Testis (tissue), 2 donors: ENCODE measurements around the gene IL23R.

ENCODE experiments used
- CTCF ChIP-seq, 3 experiments: fragments of 450-650 bp in 2 of 3; fragments of 200-600 bp in 1 of 3; sonication (generic) in 1 of 3; IDR thresholded peaks; one replicate each; pipeline ENCODE4 v1.5.1; 2016 to 2019; ENCODE audit warnings: antibody characterized with exemption in 3 of 3, mild to moderate bottlenecking in 2 of 3, moderate library complexity in 1 of 3
- POLR2A ChIP-seq: fragments of 450-650 bp; IDR thresholded peaks from one replicate; pipeline ENCODE4 v1.6.1; 2017; ENCODE audit warnings: antibody characterized with exemption, mild to moderate bottlenecking, moderate library complexity

GRCh38 chr1:67306547-67306946 lies 140.3 kb downstream of the IL23R start:
- no peak for TF ChIP-seq CTCF (IDR thresholded peaks at IDR 0.05)
- TF ChIP-seq POLR2A, result no peak
